Psoas muscle (tissue), 8 donors: ENCODE measurements around the gene CENPF. TPM values are rescaled to one million over a fixed set of nuclear protein-coding genes. Genes with fewer than 3 reads are reported as not detected.

Source experiments
- ATAC-seq, 4 donors: fragments of 200-7000 bp; cut with Tn5 transposase; one replicate each; pipeline ENCODE4 v1.9.1; 2020; ENCODE audit warnings: moderate library complexity in 3 of 4, mild to moderate bottlenecking in 2 of 4
- DNase-seq, 2 donors: peaks; one replicate each; pipeline ENCODE4 v3.0.0-alpha.2; 2020
- H3K27ac ChIP-seq: fragments of 200-600 bp; one replicate; pipeline ENCODE4 v1.8.0; 2022
- H3K27me3 ChIP-seq, 3 donors: fragments of 200-600 bp in 1 of 3; one replicate each; pipeline versions ENCODE4 v1.6.1 to v1.8.0; 2013 to 2022; ENCODE audit warnings: low read length in 2 of 3, mild to moderate bottlenecking in 2 of 3, moderate library complexity in 1 of 3; ENCODE audit not compliant: insufficient read depth in 3 of 3
- H3K36me3 ChIP-seq, 2 donors: fragments of 200-600 bp in 1 of 2; one replicate each; pipeline versions ENCODE4 v1.6.1 to v1.8.0; 2013 to 2022; ENCODE audit warnings: low read depth in 1 of 2, mild to moderate bottlenecking in 1 of 2, moderate library complexity in 1 of 2; ENCODE audit not compliant: insufficient read depth in 1 of 2
- H3K4me1 ChIP-seq: fragments of 200-600 bp; one replicate; pipeline ENCODE4 v1.8.0; 2022
- H3K4me3 ChIP-seq: fragments of 200-600 bp; one replicate; pipeline ENCODE4 v1.8.0; 2022; ENCODE audit warnings: mild to moderate bottlenecking
- H3K9me3 ChIP-seq: fragments of 200-600 bp; one replicate; pipeline ENCODE4 v1.8.0; 2022
- CTCF ChIP-seq: fragments of 200-600 bp; IDR thresholded peaks from one replicate; pipeline ENCODE4 v1.8.0; 2022; ENCODE audit warnings: antibody characterized with exemption
- WGBS, 3 donors: extraction: QIAGEN DNeasy Blood & Tissue Kit; methylation state at CpG; one replicate each; pipeline versions ENCODE4 v1.1.6 to v1.1.7; 2013; 5-methylcytosine and 5-hydroxymethylcytosine counted together
- intact Hi-C, 2 donors: fragments of 100-400 bp; cut with DNase I; formaldehyde crosslinking; loops; one replicate each; pipeline versions ENCODE4 v1.11.0 to v1.14.2; 2022
- polyA plus RNA-seq, 3 donors: library from polyadenylated mRNA; stranded (reverse); fragments of 200-250 nt; gene quantifications; one replicate each; pipeline ENCODE4 v1.2.3, GENCODE V29; 2013
- total RNA-seq, 4 donors: library from RNA; stranded (reverse); fragmentation: NEBNext Ultra II Directional in 2 of 4; extraction: Animal tissue kit (Norgen Biotek cat#: 25700) in 2 of 4; gene quantifications; one replicate each; pipeline versions ENCODE4 v1.2.1 to v1.2.4, GENCODE V29; 2021 to 2023
- donor health status: healthy with polysubstance abuse.
- donor health status: DM: no; HTN: no; CAD: no; lungs with moderate emphysema.
- donor health status: Bipolar disorder and iron deficiency.
- donor health status: healthy.
- donor health status: DM: yes; HTN: yes; CAD: no.
- donor health status: DM: no; HTN: no; CAD: no.
- donor health status: DM: no; HTN: no; CAD: no.
- donor health status: DM: yes; HTN: yes; CAD: no.

The CENPF gene
- total and polyA plus RNA-seq, 7 donors: 0.04 to 1.2 (median 0.57) TPM

DNA sequence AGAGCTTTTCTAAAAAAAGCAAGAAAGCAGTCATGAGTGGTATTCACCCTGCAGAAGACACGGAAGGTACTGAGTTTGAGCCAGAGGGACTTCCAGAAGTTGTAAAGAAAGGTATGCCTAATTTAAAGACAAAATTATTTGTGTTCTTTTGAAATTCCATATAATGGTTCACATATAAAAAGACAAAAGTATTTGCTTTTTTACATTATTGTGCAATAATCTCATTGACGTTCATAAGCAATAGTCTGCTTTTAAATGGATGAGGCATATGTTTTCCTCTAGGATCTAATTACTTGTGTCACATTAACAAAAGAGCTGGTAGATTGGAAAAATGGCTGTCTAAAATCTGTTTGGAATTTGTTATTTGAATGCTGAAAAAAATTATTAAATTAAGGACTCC is 54.3 kb downstream of the CENPF start:
- 81 to 87% (median 84%) methylated on average over 2 of the region's 2 CpGs for WGBS, 3 donors
- no peaks in the 10 kb centered on the region for H3K36me3 ChIP-seq
- ATAC-seq: no peak

DNA sequence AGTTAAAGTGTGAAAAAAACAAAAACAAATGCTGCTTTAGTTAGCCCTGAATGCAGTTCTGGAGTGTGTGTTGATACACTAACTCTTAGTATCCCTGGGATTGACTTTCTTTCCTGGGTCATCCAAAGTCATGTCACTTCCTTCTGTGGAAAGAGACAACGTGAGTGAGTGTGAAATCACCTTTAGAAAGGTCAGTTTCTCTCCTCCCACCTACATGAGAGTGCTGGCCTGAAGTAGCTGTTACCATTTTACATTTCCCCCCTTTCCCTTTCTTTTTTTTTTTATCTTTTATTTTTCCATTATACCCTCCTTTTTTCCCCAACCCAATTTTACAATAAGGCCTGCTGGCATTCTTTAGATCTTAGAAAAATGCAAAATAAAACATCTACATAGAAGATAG is 55.2 kb downstream of the CENPF start:
- no peak overlapping the region for H3K27ac ChIP-seq
- WGBS, 3 donors: 38 to 50% (median 46%) methylated on average over 1 of the region's 1 CpG
- no peaks in the 10 kb centered on the region for H3K9me3 ChIP-seq
- H3K4me1 ChIP-seq: no peaks in the 10 kb centered on the region
- ATAC-seq (no peak), DNase-seq (no peak)
- H3K27me3 ChIP-seq: no peaks in the 10 kb centered on the region
- TF ChIP-seq CTCF: no peak
- no peak overlapping the region for H3K4me3 ChIP-seq
- intact Hi-C loops: loop anchor here in 1 of 2 donors (5.0 kb wide), 2 partner anchors 419 to 869 kb away; no protein-coding TSS in a partner anchor
- no peaks in the 10 kb centered on the region for H3K36me3 ChIP-seq

More for the DNA sequence above, 54.3 kb downstream of the CENPF start:
- TF ChIP-seq CTCF: no peak
- Histone ChIP-seq H3K27ac (no peak overlapping the region), H3K27me3 (no peaks in the 10 kb centered on the region), H3K9me3 (no peaks in the 10 kb centered on the region), H3K4me1 (no peaks in the 10 kb centered on the region), H3K4me3 (no peak overlapping the region)
- intact Hi-C loops: loop anchor here in 1 of 2 donors (5.0 kb wide), 2 partner anchors 420 to 870 kb away; no protein-coding TSS in a partner anchor
- DNase-seq: no peak

DNA sequence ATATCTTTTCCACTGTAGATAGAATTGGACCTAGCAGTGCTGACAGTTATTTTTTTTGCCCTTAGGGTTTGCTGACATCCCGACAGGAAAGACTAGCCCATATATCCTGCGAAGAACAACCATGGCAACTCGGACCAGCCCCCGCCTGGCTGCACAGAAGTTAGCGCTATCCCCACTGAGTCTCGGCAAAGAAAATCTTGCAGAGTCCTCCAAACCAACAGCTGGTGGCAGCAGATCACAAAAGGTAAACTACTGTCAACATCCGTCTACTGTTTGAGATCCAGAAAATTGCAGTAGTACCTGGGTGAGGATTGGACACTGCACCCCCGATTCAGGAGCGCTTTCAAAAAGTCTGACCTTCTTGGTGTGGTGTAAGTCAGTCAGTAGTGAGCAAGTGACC is 55.8 kb downstream of the CENPF start:
- no peaks in the 10 kb centered on the region for H3K27me3 ChIP-seq
- no peak overlapping the region for H3K27ac ChIP-seq
- no peaks in the 10 kb centered on the region for H3K9me3 ChIP-seq
- DNase-seq (no peak), ATAC-seq (no peak)
- H3K4me3 ChIP-seq: no peak overlapping the region
- H3K36me3 ChIP-seq: no peaks in the 10 kb centered on the region
- TF ChIP-seq CTCF: no peak
- intact Hi-C loops: loop anchor here in 1 of 2 donors (5.0 kb wide), 2 partner anchors 419 to 869 kb away; no protein-coding TSS in a partner anchor
- 77 to 78% (median 78%) methylated on average over 9 of the region's 9 CpGs for WGBS, 3 donors
- H3K4me1 ChIP-seq: no peaks in the 10 kb centered on the region

- Histone ChIP-seq H3K4me3 (no peak overlapping the region), H3K27me3 (no peaks in the 10 kb centered on the region), H3K36me3 (no peaks in the 10 kb centered on the region), H3K4me1 (no peaks in the 10 kb centered on the region), H3K9me3 (no peaks in the 10 kb centered on the region), H3K27ac (no peak overlapping the region)
- ATAC-seq: no peak
- no peak for TF ChIP-seq CTCF
- intact Hi-C loops: no loop called here
- WGBS, 3 donors: 76 to 90% (median 89%) methylated on average over 2 of the region's 2 CpGs
- no peak for DNase-seq
These were observed 57.2 kb downstream of the CENPF start for GRCh38 chr1:214660190-214660589.

GRCh38 chr1:214660900-214661299 is 57.9 kb downstream of the CENPF start:
- Histone ChIP-seq H3K27me3 (no peaks in the 10 kb centered on the region), H3K36me3 (no peaks in the 10 kb centered on the region), H3K9me3 (no peaks in the 10 kb centered on the region), H3K4me1 (no peaks in the 10 kb centered on the region), H3K27ac (no peak overlapping the region), H3K4me3 (no peak overlapping the region)
- ATAC-seq (peak in 3 of 4 donors; percentile 48 to 58 (median 51)), DNase-seq (peak in 1 of 2 donors; percentile 32)
- WGBS, 3 donors: 56 to 80% (median 61%) methylated on average over 4 of the region's 4 CpGs
- TF ChIP-seq CTCF: peak; percentile 39
- intact Hi-C loops: no loop called here
